Eye (tissue), 1 donor: ENCODE measurements around the gene KCNH8.
"Not testable (repeated sequence)": the region's sequence is repeated elsewhere in the genome, so short reads cannot be mapped to it uniquely, and the experiment has no call there.

ENCODE experiments used
- DNase-seq: peaks from one replicate; pipeline ENCODE4 v3.0.0-alpha.2; 2015

KCNH8 gene

GRCh38 chr3:19147905-19148767, at the start of gene KCNH8:
Gene KCNH8, plus strand, starts transcription at chr3:19148510. Its CDS starts 210 bp downstream, at chr3:19148720.
- peak; percentile 81 for DNase-seq

- not testable (repeated sequence) for DNase-seq
Observed at GRCh38 chr3:19102654-19103290, 45.5 kb upstream of the KCNH8 start.

GRCh38 chr3:19103510-19103909, 44.8 kb upstream of the KCNH8 start:
- DNase-seq, result no peak

- DNase-seq, result no peak
Observed at GRCh38 chr3:19104459-19104858, 43.9 kb upstream of the KCNH8 start.

GRCh38 chr3:19105826-19106225, 42.5 kb upstream of the KCNH8 start:
- no peak for DNase-seq

- DNase-seq, result no peak
Observed at GRCh38 chr3:19106307-19106706, 42.0 kb upstream of the KCNH8 start.

GRCh38 chr3:19107719-19108118, 40.6 kb upstream of the KCNH8 start:
- no peak for DNase-seq

GRCh38 chr3:19110335-19110895, 37.9 kb upstream of the KCNH8 start:
- no peak for DNase-seq

GRCh38 chr3:19114461-19114860, 33.8 kb upstream of the KCNH8 start:
- DNase-seq, result no peak

GRCh38 chr3:19116239-19116638, 32.1 kb upstream of the KCNH8 start:
- DNase-seq, result no peak

- no peak for DNase-seq
Observed at GRCh38 chr3:19124752-19125151, 23.6 kb upstream of the KCNH8 start.

GRCh38 chr3:19139863-19140262, 8.4 kb upstream of the KCNH8 start:
- no peak for DNase-seq

GRCh38 chr3:19146685-19147650, 1.3 kb upstream of the KCNH8 start:
- DNase-seq, result peak; percentile 96

- DNase-seq, result no peak
Observed at GRCh38 chr3:19148768-19149091, 420 bp downstream of the KCNH8 start.

GRCh38 chr3:19149368-19149767, 1.1 kb downstream of the KCNH8 start:
- DNase-seq, result peak; percentile 81

GRCh38 chr3:19151171-19151570, 2.9 kb downstream of the KCNH8 start:
- DNase-seq, result no peak

- no peak for DNase-seq
Observed at GRCh38 chr3:19154693-19155250, 6.5 kb downstream of the KCNH8 start.

- DNase-seq, result no peak
Observed at GRCh38 chr3:19155375-19155774, 7.1 kb downstream of the KCNH8 start.

GRCh38 chr3:19159966-19160635, 11.8 kb downstream of the KCNH8 start:
- DNase-seq, result no peak

- DNase-seq, result no peak
Observed at GRCh38 chr3:19165654-19166053, 17.3 kb downstream of the KCNH8 start.

GRCh38 chr3:19171794-19172193, 23.5 kb downstream of the KCNH8 start:
- no peak for DNase-seq

- DNase-seq, result no peak
Observed at GRCh38 chr3:19173945-19174344, 25.6 kb downstream of the KCNH8 start.
